HG02763 (cell line): ENCODE results near the gene ARPIN.
"Not testable (repeated sequence)": the region's sequence is repeated elsewhere in the genome, so short reads cannot be mapped to it uniquely, and the experiment has no call there.

Experiments
- ATAC-seq: cut with Tn5 transposase; IDR thresholded peaks from one replicate; pipeline ENCODE4 v1.9.1; 2021; ENCODE audit warnings: mild to moderate bottlenecking, moderate library complexity; ENCODE audit not compliant: unreplicated experiment

ARPIN gene

GRCh38 chr15:89912674-89913396, at the start of gene ARPIN:
TSS of gene ARPIN (minus strand) at chr15:89912952. CDS start at chr15:89912835, 117 bp downstream.
- ATAC-seq: no peak

GRCh38 chr15:89958107-89958805, 45.5 kb upstream of the ARPIN start:
- ATAC-seq: no peak

GRCh38 chr15:89955449-89955998, 42.8 kb upstream of the ARPIN start:
- ATAC-seq: not testable (repeated sequence)

GRCh38 chr15:89954541-89954940, 41.8 kb upstream of the ARPIN start:
- ATAC-seq: no peak

- ATAC-seq: no peak
Measured at GRCh38 chr15:89948796-89949195, 36.0 kb upstream of the ARPIN start.

- ATAC-seq: no peak
Measured at GRCh38 chr15:89947385-89947784, 34.6 kb upstream of the ARPIN start.

- ATAC-seq: no peak
Measured at GRCh38 chr15:89946681-89947299, 34.0 kb upstream of the ARPIN start.

- not testable (repeated sequence) for ATAC-seq
Measured at GRCh38 chr15:89943721-89944120, 31.0 kb upstream of the ARPIN start.

- no peak for ATAC-seq
Measured at GRCh38 chr15:89939910-89940309, 27.2 kb upstream of the ARPIN start.

- ATAC-seq: not testable (repeated sequence)
Measured at GRCh38 chr15:89939377-89939776, 26.6 kb upstream of the ARPIN start.

GRCh38 chr15:89937365-89938350, 24.9 kb upstream of the ARPIN start:
- ATAC-seq: no peak

GRCh38 chr15:89936786-89937265, 24.1 kb upstream of the ARPIN start:
- no peak for ATAC-seq

- ATAC-seq: no peak
Measured at GRCh38 chr15:89936051-89936785, 23.5 kb upstream of the ARPIN start.

GRCh38 chr15:89932880-89933279, 20.1 kb upstream of the ARPIN start:
- no peak for ATAC-seq

GRCh38 chr15:89928421-89928820, 15.7 kb upstream of the ARPIN start:
- ATAC-seq: no peak

GRCh38 chr15:89926158-89926557, 13.4 kb upstream of the ARPIN start:
- no peak for ATAC-seq

GRCh38 chr15:89917442-89918101, 4.8 kb upstream of the ARPIN start:
- no peak for ATAC-seq

GRCh38 chr15:89916660-89917059, 3.9 kb upstream of the ARPIN start:
- ATAC-seq: no peak

GRCh38 chr15:89912145-89912673, 543 bp downstream of the ARPIN start:
- no peak for ATAC-seq
